ENCODE results near the gene AATK.
A peak's percentile ranks its signal among the peaks of the same experiment; 100 is the strongest.

Gene AATK

GRCh38 chr17:81097134-81097942, 68.7 kb downstream of the AATK start:
- Mint-ChIP-seq H3K27me3 (peaks cover 8% of the 10 kb centered on the region), H3K4me3 (peak overlapping the region in 1 of 2 donors; percentile 57), H3K9me3 (no peaks in the 10 kb centered on the region), H3K4me1 (peaks cover 78% of the 10 kb centered on the region), H3K27ac (peak overlapping the region in 1 of 2 donors; percentile 76)
- DNase-seq: peak; percentile 47 to 52
- ATAC-seq: no peak

- H3K4me3 Mint-ChIP-seq: peak overlapping the region in 1 of 2 donors; percentile 57
- H3K27me3 Mint-ChIP-seq: peaks cover 8% of the 10 kb centered on the region
- DNase-seq: no peak
- H3K4me1 Mint-ChIP-seq: peaks cover 74% of the 10 kb centered on the region
- no peaks in the 10 kb centered on the region for H3K9me3 Mint-ChIP-seq
- peak overlapping the region in 1 of 2 donors; percentile 36 for H3K27ac Mint-ChIP-seq
- no peak for ATAC-seq
Measured at GRCh38 chr17:81096741-81097133, 69.3 kb downstream of the AATK start.

DNA sequence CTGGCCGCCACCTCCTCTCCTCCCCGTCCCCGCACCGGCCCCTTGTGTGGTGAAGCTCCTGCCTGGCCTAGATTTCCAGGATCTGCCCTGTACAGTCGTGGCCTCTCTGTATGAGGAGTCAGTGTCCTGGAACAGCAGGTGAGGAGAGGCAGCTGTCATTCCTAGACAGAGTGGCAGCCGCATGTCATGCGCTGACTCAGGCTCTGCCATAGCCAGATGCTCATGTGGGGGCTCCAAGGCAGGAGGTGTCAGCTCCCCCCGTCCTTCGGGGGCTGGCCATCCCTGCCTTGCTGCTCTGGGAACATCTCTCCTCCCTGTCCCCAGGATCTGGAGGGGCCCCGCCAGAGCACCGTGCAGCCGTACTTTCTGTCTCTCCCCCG, 70.6 kb downstream of the AATK start:
- H3K9me3 Mint-ChIP-seq: no peaks in the 10 kb centered on the region
- H3K27me3 Mint-ChIP-seq: peaks cover 8% of the 10 kb centered on the region
- DNase-seq: no peak
- H3K4me1 Mint-ChIP-seq: peaks cover 63% of the 10 kb centered on the region
- peak overlapping the region in 1 of 2 donors; percentile 39 for H3K4me3 Mint-ChIP-seq
- ATAC-seq: peak; percentile 35
- peak overlapping the region in 1 of 2 donors; percentile 82 for H3K27ac Mint-ChIP-seq

DNA sequence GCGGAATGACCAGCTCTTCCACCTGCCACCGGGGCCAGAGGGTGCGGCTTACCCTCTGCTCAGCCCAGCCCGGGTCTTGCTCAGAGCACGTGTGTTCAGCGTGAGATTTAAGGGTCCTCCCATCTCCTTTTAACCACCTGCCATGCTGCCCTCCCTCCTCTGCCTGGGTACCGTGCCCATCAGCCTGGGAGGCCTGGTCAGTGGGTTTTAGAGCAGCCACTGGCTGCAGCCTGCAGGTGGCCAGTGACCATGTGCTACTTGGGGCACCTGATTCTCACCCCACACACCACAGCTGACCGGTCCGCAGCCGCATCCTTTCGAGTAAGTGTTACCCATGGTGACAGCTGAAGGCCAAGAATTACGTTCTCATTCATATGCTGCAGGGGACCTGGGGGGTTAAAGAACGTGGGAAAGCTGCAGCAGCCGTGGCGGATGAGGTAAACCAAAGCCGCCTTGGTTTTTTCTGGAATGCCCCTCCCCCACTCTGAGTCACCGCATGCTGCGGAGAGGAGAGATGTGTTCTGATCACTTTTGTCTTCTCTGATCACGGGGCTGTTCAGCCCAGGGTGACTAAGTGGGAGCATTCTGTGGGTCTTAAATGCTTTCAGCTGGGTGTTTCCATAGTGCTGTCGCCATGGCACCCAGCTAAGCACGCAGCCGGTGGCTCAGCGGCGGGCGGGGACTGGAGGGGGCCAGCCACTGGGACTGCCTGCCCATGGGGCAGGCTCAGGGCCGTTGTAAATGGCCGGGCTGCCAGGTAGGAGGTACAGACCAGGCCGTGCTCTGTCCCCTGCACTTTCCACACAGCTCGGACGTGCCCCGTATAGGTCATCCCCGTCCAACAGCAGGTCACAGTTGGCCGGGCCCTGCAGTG, 71.3 kb downstream of the AATK start:
- H3K9me3 Mint-ChIP-seq: no peaks in the 10 kb centered on the region
- peak overlapping the region in 1 of 2 donors; percentile 49 for H3K4me3 Mint-ChIP-seq
- peaks cover 67% of the 10 kb centered on the region for H3K4me1 Mint-ChIP-seq
- peaks cover 8% of the 10 kb centered on the region for H3K27me3 Mint-ChIP-seq
- H3K27ac Mint-ChIP-seq: peak overlapping the region in 1 of 2 donors; percentile 93
- ATAC-seq (peak; percentile 95), DNase-seq (peak; percentile 83 to 87)

GRCh38 chr17:81093619-81094508, 72.2 kb downstream of the AATK start:
- DNase-seq (no peak), ATAC-seq (no peak)
- Mint-ChIP-seq H3K27me3 (peaks cover 8% of the 10 kb centered on the region), H3K4me3 (peak overlapping the region in 1 of 2 donors; percentile 49), H3K9me3 (no peaks in the 10 kb centered on the region), H3K27ac (no peak overlapping the region), H3K4me1 (peaks cover 62% of the 10 kb centered on the region)

DNA sequence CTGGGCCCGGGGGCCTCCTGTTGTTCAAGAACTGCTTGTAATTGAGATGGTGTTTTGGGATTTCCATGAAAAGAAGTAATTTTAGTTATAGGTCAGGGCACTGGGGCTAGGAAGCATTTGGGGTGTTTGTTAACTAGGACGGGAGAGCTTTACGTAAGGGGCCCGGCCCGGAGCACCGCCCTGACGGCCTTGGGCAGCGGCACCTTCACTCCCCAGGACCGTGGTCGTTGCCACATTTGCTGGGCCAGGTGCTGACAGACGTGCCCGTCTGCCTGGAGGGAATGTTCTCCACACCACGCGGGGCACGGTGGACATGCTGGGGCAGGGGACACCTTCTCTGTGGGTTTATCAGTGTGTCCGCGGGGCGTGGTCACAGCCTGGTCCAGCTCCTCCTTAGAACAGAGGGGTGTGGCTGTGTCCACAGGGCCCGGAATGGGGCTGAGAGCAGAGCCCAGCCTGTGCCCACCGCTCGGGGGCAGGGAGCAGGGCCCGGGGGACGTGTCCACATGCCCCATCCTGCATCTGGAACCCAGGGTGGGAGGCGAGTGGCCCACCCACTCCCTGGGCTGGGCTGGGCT, 73.4 kb downstream of the AATK start:
- H3K27me3 Mint-ChIP-seq: peaks cover 8% of the 10 kb centered on the region
- H3K4me3 Mint-ChIP-seq: no peak overlapping the region
- H3K27ac Mint-ChIP-seq: no peak overlapping the region
- ATAC-seq (no peak), DNase-seq (no peak)
- peaks cover 50% of the 10 kb centered on the region for H3K4me1 Mint-ChIP-seq
- H3K9me3 Mint-ChIP-seq: no peaks in the 10 kb centered on the region

DNA sequence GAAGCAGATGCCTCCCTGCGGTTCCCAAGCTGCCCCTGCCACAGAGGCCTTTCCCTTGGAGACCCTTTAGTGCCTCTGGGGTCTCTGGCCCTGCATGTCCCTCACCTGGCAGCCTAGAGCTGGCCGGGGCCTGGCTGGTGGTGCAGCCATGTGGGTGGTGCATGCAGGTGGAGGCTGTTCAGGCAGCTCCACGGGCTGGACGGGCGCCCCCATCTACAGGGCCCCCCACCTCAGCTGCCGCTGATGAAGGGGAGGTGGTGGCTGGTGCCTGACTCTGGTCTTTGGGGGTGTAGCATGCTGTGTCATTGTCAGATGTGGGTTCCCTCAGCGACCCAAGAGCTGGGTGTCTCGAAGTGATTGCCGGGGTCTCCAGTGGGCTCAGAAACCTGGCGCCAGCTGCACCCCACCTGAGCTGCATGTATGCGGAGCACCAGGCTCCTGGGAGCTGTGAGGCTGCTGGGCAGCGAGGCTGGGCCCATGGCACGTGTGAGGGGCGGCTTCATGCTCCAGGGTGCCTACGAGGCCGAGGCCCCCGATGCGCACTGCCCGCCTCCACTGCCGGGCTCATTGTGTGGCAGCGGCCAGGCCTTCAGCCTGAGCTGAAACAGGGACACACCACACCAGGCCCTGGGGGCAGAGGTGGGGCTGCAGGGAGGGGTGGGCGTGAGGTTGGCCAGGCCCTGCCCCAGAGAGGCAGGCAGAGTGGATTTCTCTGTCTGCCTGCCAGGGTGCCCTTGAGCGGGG, 74.1 kb downstream of the AATK start:
- no peak overlapping the region for H3K27ac Mint-ChIP-seq
- no peak overlapping the region for H3K4me3 Mint-ChIP-seq
- ATAC-seq: no peak
- no peaks in the 10 kb centered on the region for H3K9me3 Mint-ChIP-seq
- H3K27me3 Mint-ChIP-seq: peaks cover 8% of the 10 kb centered on the region
- peaks cover 43% of the 10 kb centered on the region for H3K4me1 Mint-ChIP-seq
- DNase-seq: no peak

GRCh38 chr17:81091154-81091553, 74.9 kb downstream of the AATK start:
- Mint-ChIP-seq H3K27me3 (peaks cover 8% of the 10 kb centered on the region), H3K27ac (no peak overlapping the region), H3K4me1 (peaks cover 36% of the 10 kb centered on the region), H3K4me3 (no peak overlapping the region), H3K9me3 (no peaks in the 10 kb centered on the region)
- DNase-seq (no peak), ATAC-seq (no peak)

DNA sequence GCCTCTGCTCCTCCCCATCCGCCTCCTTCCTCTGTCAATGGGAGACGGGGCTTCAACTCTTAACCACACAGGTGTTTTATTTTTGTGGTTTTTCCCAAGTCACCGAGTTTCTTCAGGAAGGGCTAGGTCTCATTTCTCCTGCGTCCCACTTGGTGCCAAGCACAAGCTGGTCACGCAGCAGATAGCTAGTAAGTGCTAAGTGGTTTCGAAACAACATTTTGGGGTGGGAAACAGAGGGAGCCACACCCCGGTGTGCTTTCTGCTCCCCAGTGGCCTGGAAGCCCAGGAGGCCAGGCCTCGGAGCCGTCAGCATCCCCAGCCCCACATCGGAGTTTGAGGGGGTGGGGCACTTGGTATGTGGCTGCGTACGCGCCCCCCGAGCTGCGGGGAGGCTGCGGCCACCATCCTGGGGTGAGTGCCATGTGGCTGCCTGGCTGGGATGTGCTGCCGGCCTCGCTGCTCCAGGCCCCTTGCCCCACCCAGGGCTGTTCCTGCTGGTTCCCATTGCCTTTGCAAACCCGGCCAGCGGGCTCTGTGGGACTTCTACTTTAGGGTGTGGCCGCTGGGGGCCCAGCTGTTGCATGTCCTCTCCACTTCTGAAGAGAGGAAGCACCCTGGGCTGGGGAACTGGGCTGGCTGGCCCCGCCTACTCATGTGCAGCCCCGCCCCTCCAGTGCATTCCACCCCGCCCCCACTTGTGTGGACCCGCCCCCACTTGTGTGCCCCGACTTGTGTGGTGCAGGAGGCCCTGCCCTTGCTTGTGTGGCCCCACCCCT, 75.5 kb downstream of the AATK start:
- Mint-ChIP-seq H3K27ac (no peak overlapping the region), H3K4me3 (no peak overlapping the region), H3K27me3 (peaks cover 8% of the 10 kb centered on the region), H3K9me3 (no peaks in the 10 kb centered on the region), H3K4me1 (peaks cover 29% of the 10 kb centered on the region)
- DNase-seq: no peak
- no peak for ATAC-seq

GRCh38 chr17:81086789-81087551, 79.1 kb downstream of the AATK start:
- peak; percentile 3 for ATAC-seq
- DNase-seq: no peak
- Mint-ChIP-seq H3K9me3 (no peaks in the 10 kb centered on the region), H3K4me1 (peaks cover 5% of the 10 kb centered on the region), H3K27ac (no peak overlapping the region), H3K27me3 (no peaks in the 10 kb centered on the region), H3K4me3 (no peak overlapping the region)

DNA sequence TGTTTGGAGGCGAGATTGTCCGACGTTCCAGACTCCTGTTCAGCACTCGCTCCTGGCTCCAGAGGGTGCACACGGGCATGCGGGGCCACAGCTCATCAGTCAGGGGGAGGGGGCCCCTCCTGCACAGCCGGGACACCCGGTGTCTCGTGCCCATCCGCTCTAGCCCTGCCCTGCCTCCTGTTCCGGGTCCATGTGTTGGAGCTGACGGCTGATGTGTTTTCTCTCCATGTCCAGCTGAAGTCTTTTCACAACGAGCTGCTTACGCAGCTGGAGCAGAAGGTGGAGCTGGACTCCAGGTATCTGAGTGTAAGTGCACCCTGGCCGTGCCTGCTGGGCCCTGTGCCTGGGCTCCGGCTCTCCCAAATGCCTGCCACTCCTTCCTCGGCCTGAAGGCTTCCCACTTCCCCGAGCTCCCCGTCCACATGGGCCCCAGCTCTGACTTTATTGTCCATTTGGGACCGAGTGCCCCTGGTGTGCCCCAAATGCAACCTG, 80.6 kb downstream of the AATK start:
- Mint-ChIP-seq H3K27ac (no peak overlapping the region), H3K4me1 (peaks cover 4% of the 10 kb centered on the region), H3K4me3 (no peak overlapping the region), H3K9me3 (no peaks in the 10 kb centered on the region), H3K27me3 (no peaks in the 10 kb centered on the region)
- no peak for DNase-seq
- ATAC-seq: no peak

DNA sequence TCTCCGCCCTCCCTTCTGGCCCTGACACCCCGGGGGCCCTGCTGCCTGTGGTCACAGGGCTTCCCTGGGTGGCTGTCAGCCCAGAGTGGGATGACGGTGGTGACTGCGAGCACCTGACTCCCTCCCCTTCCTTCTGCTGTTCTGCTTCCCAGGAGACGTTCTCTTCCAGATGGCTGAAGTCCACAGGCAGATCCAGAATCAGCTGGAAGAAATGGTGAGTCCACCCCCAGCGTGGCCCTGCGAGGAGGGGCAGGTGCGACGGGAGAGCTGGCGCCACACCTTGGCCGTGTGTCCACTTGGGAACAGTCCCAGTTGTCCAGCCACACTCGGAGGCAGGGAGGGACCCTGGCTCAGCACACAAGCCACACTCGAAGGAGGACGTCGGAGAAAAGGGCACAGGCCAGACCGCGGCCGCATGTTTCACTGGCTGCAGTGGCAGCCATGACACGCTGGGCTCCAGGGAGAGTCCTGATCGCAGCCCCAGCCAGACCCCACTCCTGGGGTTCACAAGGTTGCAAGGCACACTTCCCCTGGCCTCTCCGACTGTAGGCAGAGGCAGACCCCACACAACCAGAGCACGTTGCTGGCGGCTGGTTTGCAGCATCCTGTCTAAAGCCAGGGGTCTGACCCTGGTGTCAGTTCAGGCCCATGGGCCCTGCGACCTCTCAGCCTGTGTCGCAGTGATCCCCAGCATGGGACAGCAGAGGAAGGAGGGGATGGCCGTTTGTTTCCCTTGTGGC, 81.2 kb downstream of the AATK start:
- no peaks in the 10 kb centered on the region for H3K9me3 Mint-ChIP-seq
- no peak overlapping the region for H3K27ac Mint-ChIP-seq
- no peak overlapping the region for H3K4me3 Mint-ChIP-seq
- ATAC-seq (no peak), DNase-seq (no peak)
- H3K4me1 Mint-ChIP-seq: no peaks in the 10 kb centered on the region
- H3K27me3 Mint-ChIP-seq: no peaks in the 10 kb centered on the region
